ENCODE data around the gene CDR2L.
"Not testable (repeated sequence)": the region's sequence is repeated elsewhere in the genome, so short reads cannot be mapped to it uniquely, and the experiment has no call there.

CDR2L gene

DNA sequence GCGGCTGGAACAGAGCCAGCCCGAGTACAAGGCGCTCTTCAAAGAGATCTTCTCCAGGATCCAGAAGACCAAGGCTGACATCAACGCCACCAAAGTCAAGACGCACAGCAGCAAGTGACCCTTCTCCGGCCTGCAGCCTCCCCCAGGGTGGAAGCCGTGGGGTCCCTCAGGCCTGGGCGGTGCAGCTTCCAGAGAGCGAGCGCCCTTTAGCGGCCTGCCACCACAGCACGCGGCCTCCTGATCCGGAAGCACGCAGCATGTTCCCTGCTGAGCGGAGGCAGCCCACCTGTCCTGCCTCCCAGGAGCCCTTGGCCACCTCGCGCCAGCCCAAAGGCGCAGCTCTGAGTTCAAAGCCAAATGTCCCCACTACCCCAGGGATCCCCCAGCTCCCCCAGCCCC is 16.5 kb downstream of the CDR2L start:
- TF ChIP-seq EZH2phosphoT487 (IDR thresholded peaks at IDR 0.05; ENCODE audit: low read length) (no peak), EZH2 (optimal IDR thresholded peaks at IDR 0.05; ENCODE audit: low read depth, low read length) (no peak)
- TF ChIP-seq, protein P1, sequence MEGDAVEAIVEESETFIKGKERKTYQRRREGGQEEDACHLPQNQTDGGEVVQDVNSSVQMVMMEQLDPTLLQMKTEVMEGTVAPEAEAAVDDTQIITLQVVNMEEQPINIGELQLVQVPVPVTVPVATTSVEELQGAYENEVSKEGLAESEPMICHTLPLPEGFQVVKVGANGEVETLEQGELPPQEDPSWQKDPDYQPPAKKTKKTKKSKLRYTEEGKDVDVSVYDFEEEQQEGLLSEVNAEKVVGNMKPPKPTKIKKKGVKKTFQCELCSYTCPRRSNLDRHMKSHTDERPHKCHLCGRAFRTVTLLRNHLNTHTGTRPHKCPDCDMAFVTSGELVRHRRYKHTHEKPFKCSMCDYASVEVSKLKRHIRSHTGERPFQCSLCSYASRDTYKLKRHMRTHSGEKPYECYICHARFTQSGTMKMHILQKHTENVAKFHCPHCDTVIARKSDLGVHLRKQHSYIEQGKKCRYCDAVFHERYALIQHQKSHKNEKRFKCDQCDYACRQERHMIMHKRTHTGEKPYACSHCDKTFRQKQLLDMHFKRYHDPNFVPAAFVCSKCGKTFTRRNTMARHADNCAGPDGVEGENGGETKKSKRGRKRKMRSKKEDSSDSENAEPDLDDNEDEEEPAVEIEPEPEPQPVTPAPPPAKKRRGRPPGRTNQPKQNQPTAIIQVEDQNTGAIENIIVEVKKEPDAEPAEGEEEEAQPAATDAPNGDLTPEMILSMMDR (IDR thresholded peaks at IDR 0.05; ENCODE audit: low read length) = no peak

DNA sequence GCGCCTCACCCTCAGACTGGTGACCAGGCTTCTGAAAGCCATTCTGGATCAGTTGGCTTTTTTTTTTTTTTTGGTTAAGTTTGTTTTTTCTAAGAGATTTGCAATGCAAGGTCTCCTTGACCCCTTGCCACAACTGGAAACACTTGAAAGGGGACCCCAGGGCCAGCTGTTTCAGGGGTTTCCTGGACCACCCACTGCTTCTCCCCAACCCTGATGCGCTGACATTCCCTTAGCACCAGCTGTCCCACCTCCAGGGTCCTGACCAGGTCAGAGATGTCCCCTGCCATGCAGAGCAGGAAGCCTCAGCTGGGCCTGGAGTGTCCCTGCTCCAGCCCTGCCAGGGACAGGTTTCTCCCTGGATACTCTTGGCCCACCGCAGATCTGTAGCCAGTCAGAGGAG is 16.9 kb downstream of the CDR2L start:
- Histone ChIP-seq H3K27me3 (replicated peaks; ENCODE audit: insufficient read depth, low read length) (peaks cover 75% of the 10 kb centered on the region), H3K27ac (ENCODE audit: low read length) (no peak overlapping the region), H3F3A (ENCODE audit: insufficient read depth, low read length) (no peaks in the 10 kb centered on the region), H3K9ac (ENCODE audit: low read length) (no peak overlapping the region), H3K9me2 (replicated peaks; ENCODE audit: insufficient read depth, low read length) (no peaks in the 10 kb centered on the region), H3K9me3 (replicated peaks; ENCODE audit: insufficient read depth, low read length) (no peaks in the 10 kb centered on the region), H3K4me3 (ENCODE audit: low read length) (no peak overlapping the region), H3K79me2 (ENCODE audit: low read length) (no peaks in the 10 kb centered on the region), H2AFZ (ENCODE audit: low read length) (no peak overlapping the region), H3K4me2 (ENCODE audit: low read depth, low read length) (no peak overlapping the region), H4K20me1 (ENCODE audit: insufficient read depth, low read length) (no peaks in the 10 kb centered on the region), H3K4me1 (ENCODE audit: low read length) (no peaks in the 10 kb centered on the region), H3K36me3 (replicated peaks; ENCODE audit: insufficient read depth, low read length) (no peaks in the 10 kb centered on the region)
- TF ChIP-seq EZH2 (optimal IDR thresholded peaks at IDR 0.05; ENCODE audit: low read depth, low read length) (no peak), EZH2phosphoT487 (IDR thresholded peaks at IDR 0.05; ENCODE audit: low read length) (no peak)
- TF ChIP-seq, protein P1 (IDR thresholded peaks at IDR 0.05; ENCODE audit: low read length) = no peak
- DNase-seq = no peak

More for the DNA sequence above, 16.5 kb downstream of the CDR2L start:
- Histone ChIP-seq H3K27me3 (replicated peaks; ENCODE audit: insufficient read depth, low read length) (peaks cover 71% of the 10 kb centered on the region), H3K79me2 (ENCODE audit: low read length) (no peaks in the 10 kb centered on the region), H3K9me2 (replicated peaks; ENCODE audit: insufficient read depth, low read length) (no peaks in the 10 kb centered on the region), H3K27ac (ENCODE audit: low read length) (no peak overlapping the region), H3K4me1 (ENCODE audit: low read length) (no peaks in the 10 kb centered on the region), H3K4me2 (ENCODE audit: low read depth, low read length) (no peak overlapping the region), H2AFZ (ENCODE audit: low read length) (no peak overlapping the region), H4K20me1 (ENCODE audit: insufficient read depth, low read length) (no peaks in the 10 kb centered on the region), H3F3A (ENCODE audit: insufficient read depth, low read length) (no peaks in the 10 kb centered on the region), H3K36me3 (replicated peaks; ENCODE audit: insufficient read depth, low read length) (no peaks in the 10 kb centered on the region), H3K4me3 (ENCODE audit: low read length) (no peak overlapping the region), H3K9me3 (replicated peaks; ENCODE audit: insufficient read depth, low read length) (no peaks in the 10 kb centered on the region), H3K9ac (ENCODE audit: low read length) (no peak overlapping the region)
- DNase-seq = no peak

DNA sequence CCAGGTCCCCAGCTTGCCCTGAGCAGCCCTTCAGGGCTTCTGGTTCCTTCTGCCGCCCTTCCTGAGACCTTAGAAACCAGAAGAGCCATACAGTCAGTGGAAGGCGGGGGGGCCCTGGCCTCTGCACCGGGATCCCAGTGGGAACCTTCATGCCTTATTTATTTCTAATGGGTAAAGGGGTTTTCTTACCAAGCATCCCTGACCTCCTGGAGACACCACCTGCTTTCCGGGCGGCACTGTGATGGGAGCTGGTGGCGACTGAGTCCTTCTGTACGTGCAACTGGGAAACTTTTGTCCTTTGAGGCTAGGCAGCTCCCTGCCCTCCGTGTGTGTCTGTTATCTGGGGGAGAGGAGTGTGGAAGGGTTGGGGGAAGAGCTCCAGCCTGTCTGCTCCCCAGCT is 17.9 kb downstream of the CDR2L start:
- no peak for DNase-seq
- H4K20me1 ChIP-seq (ENCODE audit: insufficient read depth, low read length) = no peaks in the 10 kb centered on the region
- H3K4me1 ChIP-seq (ENCODE audit: low read length) = no peaks in the 10 kb centered on the region
- H3K27me3 ChIP-seq (replicated peaks; ENCODE audit: insufficient read depth, low read length) = peaks cover 77% of the 10 kb centered on the region
- H3K27ac ChIP-seq (ENCODE audit: low read length) = no peak overlapping the region
- no peak overlapping the region for H3K4me3 ChIP-seq (ENCODE audit: low read length)
- no peak overlapping the region for H2AFZ ChIP-seq (ENCODE audit: low read length)
- TF ChIP-seq, protein P1 (IDR thresholded peaks at IDR 0.05; ENCODE audit: low read length) = no peak
- TF ChIP-seq EZH2phosphoT487 (IDR thresholded peaks at IDR 0.05; ENCODE audit: low read length) = no peak
- TF ChIP-seq EZH2 (optimal IDR thresholded peaks at IDR 0.05; ENCODE audit: low read depth, low read length) = no peak
- no peak overlapping the region for H3K4me2 ChIP-seq (ENCODE audit: low read depth, low read length)
- no peaks in the 10 kb centered on the region for H3K9me2 ChIP-seq (replicated peaks; ENCODE audit: insufficient read depth, low read length)
- H3K36me3 ChIP-seq (replicated peaks; ENCODE audit: insufficient read depth, low read length) = no peaks in the 10 kb centered on the region
- H3K9ac ChIP-seq (ENCODE audit: low read length) = no peak overlapping the region
- no peaks in the 10 kb centered on the region for H3F3A ChIP-seq (ENCODE audit: insufficient read depth, low read length)
- no peaks in the 10 kb centered on the region for H3K79me2 ChIP-seq (ENCODE audit: low read length)
- no peaks in the 10 kb centered on the region for H3K9me3 ChIP-seq (replicated peaks; ENCODE audit: insufficient read depth, low read length)

DNA sequence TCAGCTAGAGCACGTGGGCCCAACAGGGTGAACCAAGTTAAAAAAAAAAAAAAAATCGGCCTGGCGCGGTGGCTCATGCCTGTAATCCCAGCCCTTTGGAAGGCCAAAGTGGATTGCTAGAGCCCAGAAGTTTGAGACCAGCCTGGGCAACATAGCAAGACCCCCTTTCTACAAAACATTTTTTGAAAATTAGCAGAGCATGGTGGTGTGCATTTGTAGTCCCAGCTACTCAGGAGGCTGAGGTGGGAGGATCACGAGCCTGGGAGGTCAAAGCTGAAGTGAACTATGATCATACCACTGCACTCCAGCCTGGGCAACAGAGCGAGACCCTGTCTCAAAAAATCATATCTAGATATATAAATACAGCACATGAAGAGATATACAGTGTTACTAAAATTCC is 18.7 kb downstream of the CDR2L start:
- H3K9ac ChIP-seq (ENCODE audit: low read length); H3K9me3 ChIP-seq (replicated peaks; ENCODE audit: insufficient read depth, low read length); H3F3A ChIP-seq (ENCODE audit: insufficient read depth, low read length); H3K36me3 ChIP-seq (replicated peaks; ENCODE audit: insufficient read depth, low read length); H3K4me2 ChIP-seq (ENCODE audit: low read depth, low read length); H2AFZ ChIP-seq (ENCODE audit: low read length); DNase-seq; H4K20me1 ChIP-seq (ENCODE audit: insufficient read depth, low read length); H3K79me2 ChIP-seq (ENCODE audit: low read length); H3K27ac ChIP-seq (ENCODE audit: low read length); H3K4me1 ChIP-seq (ENCODE audit: low read length); H3K9me2 ChIP-seq (replicated peaks; ENCODE audit: insufficient read depth, low read length); H3K4me3 ChIP-seq (ENCODE audit: low read length): not testable (repeated sequence)
- peaks cover 75% of the 10 kb centered on the region for H3K27me3 ChIP-seq (replicated peaks; ENCODE audit: insufficient read depth, low read length)
